ENCODE results near the gene GABBR2.

- TF ChIP-seq KDM1A (IDR thresholded peaks at IDR 0.05; ENCODE audit: borderline replicate concordance, low read length), result no peak
- TF ChIP-seq PHF8 (conservative IDR thresholded peaks at IDR 0.05; ENCODE audit: low read depth, low read length), result no peak
- no peak for TF ChIP-seq POLR2A (IDR thresholded peaks at IDR 0.05; ENCODE audit: control extremely low read depth in 1 of 2, low read depth in 2 of 2, low read length in 2 of 2)
- no peak for TF ChIP-seq ZNF274 (IDR thresholded peaks at IDR 0.05; ENCODE audit: borderline replicate concordance, extremely low read depth, low read length)
- no peak for TF ChIP-seq CBX5 (IDR thresholded peaks at IDR 0.05; ENCODE audit: low read depth, low read length)
- no peak for TF ChIP-seq GABPA (IDR thresholded peaks at IDR 0.05; ENCODE audit: borderline replicate concordance, insufficient read depth, low read length)
- TF ChIP-seq CTCF (IDR thresholded peaks at IDR 0.05; ENCODE audit: control extremely low read depth in 1 of 3, insufficient read depth in 1 of 3, low read depth in 1 of 3, low read length in 3 of 3), result no peak
- no peak for TF ChIP-seq MAX (IDR thresholded peaks at IDR 0.05)
- TF ChIP-seq ATF2 (IDR thresholded peaks at IDR 0.05; ENCODE audit: low read length), result no peak
Measured at GRCh38 chr9:98701576-98701975, 7.2 kb downstream of the GABBR2 start.

Data from H1 (cell line).